ENCODE data around the gene SEC14L6.

SEC14L6 gene

GRCh38 chr22:30486661-30487115 is 59.9 kb downstream of the SEC14L6 start:
- DNase-seq (ENCODE audit: low read depth): no peak
- TF ChIP-seq CTCF (IDR thresholded peaks at IDR 0.05; ENCODE audit: low read depth, low read length, missing control alignments): no peak
- no peak overlapping the region for H3K4me3 ChIP-seq (ENCODE audit: low read depth, low read length)

GRCh38 chr22:30486118-30486517 is 60.4 kb downstream of the SEC14L6 start:
- DNase-seq (ENCODE audit: low read depth): no peak
- no peak for TF ChIP-seq CTCF (IDR thresholded peaks at IDR 0.05; ENCODE audit: low read depth, low read length, missing control alignments)
- H3K4me3 ChIP-seq (ENCODE audit: low read depth, low read length): no peak overlapping the region

GRCh38 chr22:30485362-30485988 is 61.1 kb downstream of the SEC14L6 start:
- TF ChIP-seq CTCF (IDR thresholded peaks at IDR 0.05; ENCODE audit: low read depth, low read length, missing control alignments): peak; percentile 92
- no peak overlapping the region for H3K4me3 ChIP-seq (ENCODE audit: low read depth, low read length)
- DNase-seq (ENCODE audit: low read depth): no peak

- no peak overlapping the region for H3K4me3 ChIP-seq (ENCODE audit: low read depth, low read length)
- no peak for DNase-seq (ENCODE audit: low read depth)
- no peak for TF ChIP-seq CTCF (IDR thresholded peaks at IDR 0.05; ENCODE audit: low read depth, low read length, missing control alignments)
Measured at GRCh38 chr22:30483169-30483568, 63.4 kb downstream of the SEC14L6 start.

GRCh38 chr22:30481711-30482110 is 64.8 kb downstream of the SEC14L6 start:
- DNase-seq (ENCODE audit: low read depth): no peak
- no peak for TF ChIP-seq CTCF (IDR thresholded peaks at IDR 0.05; ENCODE audit: low read depth, low read length, missing control alignments)
- no peak overlapping the region for H3K4me3 ChIP-seq (ENCODE audit: low read depth, low read length)

GRCh38 chr22:30479981-30480380 is 66.6 kb downstream of the SEC14L6 start:
- H3K4me3 ChIP-seq (ENCODE audit: low read depth, low read length): no peak overlapping the region
- no peak for DNase-seq (ENCODE audit: low read depth)
- no peak for TF ChIP-seq CTCF (IDR thresholded peaks at IDR 0.05; ENCODE audit: low read depth, low read length, missing control alignments)
